SK-N-SH treated with all-trans-retinoic acid at 6 μM for 48 hours (cell line): ENCODE data around the gene FGF21.

Experiments used
- ARNTL ChIP-seq: fragments of 450-650 bp; formaldehyde crosslinking; IDR thresholded peaks from 2 replicates; pipeline ENCODE4 v1.5.0; 2020; ENCODE audit warnings: low read depth, mild to moderate bottlenecking, moderate library complexity, borderline replicate concordance
- GLIS3 ChIP-seq: fragments of 250-450 bp; sonication (Bioruptor Pico); IDR thresholded peaks from 2 replicates; pipeline ENCODE4 v1.5.0; 2020; ENCODE audit warnings: mild to moderate bottlenecking, moderate library complexity
- OSR1 ChIP-seq: fragments of 250-450 bp; sonication (Bioruptor Pico); IDR thresholded peaks from 2 replicates; pipeline ENCODE4 v1.8.0; 2022; ENCODE audit warnings: moderate library complexity, mild to moderate bottlenecking, inconsistent platforms
- RARB ChIP-seq: fragments of 250-450 bp; sonication (Bioruptor Pico); IDR thresholded peaks from 2 replicates; pipeline ENCODE4 v1.8.0; 2021; ENCODE audit warnings: mild to moderate bottlenecking, moderate library complexity
- TCF4 ChIP-seq: fragments of 250-450 bp; sonication (Bioruptor Pico); IDR thresholded peaks from 2 replicates; pipeline ENCODE4 v1.8.0; 2021; ENCODE audit warnings: mild to moderate bottlenecking, moderate library complexity, borderline replicate concordance
- TOX ChIP-seq: fragments of 250-450 bp; sonication (Bioruptor Pico); IDR thresholded peaks from 2 replicates; pipeline ENCODE4 v1.8.0; 2021; ENCODE audit warnings: mild to moderate bottlenecking, moderate library complexity, borderline replicate concordance
- ZC3H10 ChIP-seq: fragments of 250-450 bp; sonication (Bioruptor Pico); IDR thresholded peaks from 2 replicates; pipeline ENCODE4 v1.5.1; 2021; ENCODE audit warnings: mild to moderate bottlenecking, moderate library complexity
- ZFP3 ChIP-seq: fragments of 250-450 bp; sonication (Bioruptor Pico); IDR thresholded peaks from 2 replicates; pipeline ENCODE4 v1.5.0; 2020; ENCODE audit warnings: mild to moderate bottlenecking, moderate library complexity
- ZNF70 ChIP-seq: fragments of 450-650 bp; formaldehyde crosslinking; IDR thresholded peaks from 2 replicates; pipeline ENCODE4 v1.5.0; 2020; ENCODE audit warnings: mild to moderate bottlenecking, moderate library complexity
- TF ChIP-seq, protein P1 (sequence below): fragments of 250-450 bp; sonication (Bioruptor Pico); IDR thresholded peaks from 2 replicates; pipeline ENCODE4 v1.8.0; 2020; ENCODE audit warnings: mild to moderate bottlenecking, moderate library complexity, borderline replicate concordance

DNA sequence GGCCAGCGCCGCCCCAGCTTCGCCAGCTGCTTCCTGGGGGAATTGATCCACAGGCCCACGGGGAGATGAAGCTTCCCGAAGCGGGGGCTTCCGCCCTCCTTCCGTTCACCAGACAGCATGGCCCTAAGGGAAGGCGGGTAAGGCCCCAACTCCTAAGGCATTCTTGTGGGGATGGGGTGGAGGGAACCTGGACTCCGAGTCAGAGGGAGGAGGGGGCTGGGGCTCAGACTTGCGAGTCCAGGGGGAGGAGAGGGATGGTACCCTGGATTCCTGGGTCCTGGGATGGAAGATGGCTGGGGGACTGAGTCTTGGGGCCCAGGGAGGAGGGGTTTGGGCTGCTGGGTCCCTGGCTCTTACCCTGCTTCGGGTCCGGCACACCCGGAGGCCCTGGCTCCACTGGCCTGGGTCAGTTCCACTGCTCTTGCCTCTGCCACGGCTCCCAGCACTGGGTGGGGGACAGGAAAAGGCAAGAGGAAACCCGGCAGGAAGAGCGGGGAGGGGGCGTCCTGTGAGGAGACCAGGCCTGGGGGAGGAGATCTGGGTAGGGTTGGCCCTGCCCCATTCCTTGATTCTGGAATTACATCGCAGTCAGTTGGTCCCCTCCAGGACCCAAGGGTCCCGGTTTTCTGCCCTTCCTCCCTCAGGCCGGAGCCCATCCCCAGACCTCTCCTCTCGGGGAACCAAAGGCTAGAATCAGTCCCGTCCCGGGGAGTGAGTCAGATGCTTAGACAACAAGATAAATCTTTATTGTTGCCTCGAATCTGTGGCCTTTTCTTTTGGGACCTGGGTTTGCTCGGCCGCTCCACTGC lies 15.0 kb upstream of the FGF21 start, which contains the start of gene RASIP1:
- TF ChIP-seq ARNTL (CRISPR knock-in tag): no peak
- TF ChIP-seq TOX (CRISPR knock-in tag): no peak
- no peak for TF ChIP-seq OSR1 (CRISPR knock-in tag)
- no peak for TF ChIP-seq ZC3H10 (CRISPR knock-in tag)
- TF ChIP-seq, protein P1, sequence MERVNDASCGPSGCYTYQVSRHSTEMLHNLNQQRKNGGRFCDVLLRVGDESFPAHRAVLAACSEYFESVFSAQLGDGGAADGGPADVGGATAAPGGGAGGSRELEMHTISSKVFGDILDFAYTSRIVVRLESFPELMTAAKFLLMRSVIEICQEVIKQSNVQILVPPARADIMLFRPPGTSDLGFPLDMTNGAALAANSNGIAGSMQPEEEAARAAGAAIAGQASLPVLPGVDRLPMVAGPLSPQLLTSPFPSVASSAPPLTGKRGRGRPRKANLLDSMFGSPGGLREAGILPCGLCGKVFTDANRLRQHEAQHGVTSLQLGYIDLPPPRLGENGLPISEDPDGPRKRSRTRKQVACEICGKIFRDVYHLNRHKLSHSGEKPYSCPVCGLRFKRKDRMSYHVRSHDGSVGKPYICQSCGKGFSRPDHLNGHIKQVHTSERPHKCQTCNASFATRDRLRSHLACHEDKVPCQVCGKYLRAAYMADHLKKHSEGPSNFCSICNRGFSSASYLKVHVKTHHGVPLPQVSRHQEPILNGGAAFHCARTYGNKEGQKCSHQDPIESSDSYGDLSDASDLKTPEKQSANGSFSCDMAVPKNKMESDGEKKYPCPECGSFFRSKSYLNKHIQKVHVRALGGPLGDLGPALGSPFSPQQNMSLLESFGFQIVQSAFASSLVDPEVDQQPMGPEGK (CRISPR knock-in tag): no peak
- no peak for TF ChIP-seq ZNF70 (CRISPR knock-in tag)
- no peak for TF ChIP-seq GLIS3
- TF ChIP-seq ZFP3 (CRISPR knock-in tag): no peak
- no peak for TF ChIP-seq TCF4 (CRISPR knock-in tag)
- TF ChIP-seq RARB (CRISPR knock-in tag): no peak
